ENCODE results near the gene RENBP.

Gene RENBP

DNA sequence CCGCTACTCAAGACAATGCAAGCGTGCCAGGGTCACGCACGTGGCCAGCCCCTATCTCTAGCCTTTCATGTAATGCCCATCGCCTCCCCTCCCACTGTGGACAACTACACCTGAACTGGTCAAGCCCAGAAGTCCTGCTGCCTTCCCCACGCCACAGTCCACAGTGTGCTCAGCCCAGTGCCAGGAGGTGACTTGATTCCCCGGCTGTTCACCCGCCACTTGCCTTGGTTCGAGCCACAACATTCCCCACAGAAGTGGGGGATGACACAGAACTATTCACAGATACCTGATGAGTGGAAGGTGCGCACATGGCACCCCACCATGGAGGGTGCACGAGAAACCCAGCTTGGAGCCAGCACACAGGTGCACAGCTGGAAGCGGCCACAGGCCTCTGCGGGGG, 25.2 kb downstream of the RENBP start:
- no peak for DNase-seq (ENCODE audit: low spot score)

DNA sequence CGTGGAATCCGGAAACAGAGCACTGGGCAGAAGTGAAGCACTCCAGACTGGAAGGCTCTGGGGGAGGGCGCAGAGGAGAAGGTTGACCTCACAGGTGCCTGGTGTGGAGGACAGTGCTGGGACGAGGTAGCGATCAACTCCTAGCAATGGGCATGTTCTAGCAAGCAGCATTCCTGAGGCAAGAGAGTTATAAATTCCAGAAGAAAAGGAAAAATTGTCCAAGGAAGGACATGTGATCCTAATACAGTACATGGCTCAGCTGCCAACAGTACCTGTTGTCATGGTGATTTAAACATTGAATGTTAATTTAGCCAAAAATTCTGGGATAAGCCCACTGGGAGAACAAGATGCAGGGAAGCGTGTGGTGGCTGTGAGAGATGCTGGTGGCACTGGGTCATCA, 26.6 kb downstream of the RENBP start:
- DNase-seq (ENCODE audit: low spot score): no peak

GRCh38 chrX:153913701-153914100, 30.7 kb downstream of the RENBP start:
- no peak for DNase-seq (ENCODE audit: low spot score)

- no peak for DNase-seq (ENCODE audit: low spot score)
Observed at GRCh38 chrX:153913211-153913610, 31.2 kb downstream of the RENBP start.

DNA sequence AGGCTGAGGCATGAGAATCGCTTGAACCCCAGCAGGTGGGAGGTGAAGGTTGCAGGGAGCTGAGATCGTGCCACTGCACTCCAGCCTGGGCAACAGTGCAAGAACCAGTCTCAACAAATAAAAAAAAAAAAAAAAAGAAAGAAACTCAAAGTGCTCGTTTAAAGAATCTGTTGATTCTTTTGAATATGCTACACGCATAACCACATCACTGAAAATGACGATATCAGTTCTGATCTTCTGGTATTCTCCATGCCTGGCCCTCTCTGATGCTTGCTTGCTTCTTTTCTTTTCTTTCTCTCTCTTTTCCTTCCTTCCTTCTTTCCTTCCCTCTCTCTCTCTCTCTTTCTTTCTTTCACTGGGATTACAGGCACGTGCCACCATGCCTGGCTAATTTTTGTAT, 32.6 kb downstream of the RENBP start:
- no peak for DNase-seq (ENCODE audit: low spot score)

DNA sequence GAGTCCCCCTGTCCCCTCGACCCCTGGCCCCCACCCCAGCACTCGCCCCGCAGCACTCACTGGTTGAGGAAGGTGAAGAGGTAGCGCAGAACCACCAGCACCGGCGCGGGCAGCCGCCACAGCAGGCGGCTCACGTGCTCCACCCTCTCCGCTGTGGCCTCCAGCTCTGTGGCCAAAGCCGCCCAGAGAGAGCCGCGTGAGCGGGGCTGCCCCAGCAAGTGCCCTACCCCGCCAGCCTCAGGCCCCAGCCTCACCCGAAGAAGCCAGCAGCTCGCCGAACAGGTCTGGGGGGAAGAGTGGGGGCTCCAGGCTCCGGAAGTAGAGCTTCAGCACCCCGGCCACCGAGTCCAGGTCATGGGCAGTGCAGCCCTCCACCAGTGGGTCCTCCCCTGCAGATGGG, 34.0 kb downstream of the RENBP start:
- no peak for DNase-seq (ENCODE audit: low spot score)

DNA sequence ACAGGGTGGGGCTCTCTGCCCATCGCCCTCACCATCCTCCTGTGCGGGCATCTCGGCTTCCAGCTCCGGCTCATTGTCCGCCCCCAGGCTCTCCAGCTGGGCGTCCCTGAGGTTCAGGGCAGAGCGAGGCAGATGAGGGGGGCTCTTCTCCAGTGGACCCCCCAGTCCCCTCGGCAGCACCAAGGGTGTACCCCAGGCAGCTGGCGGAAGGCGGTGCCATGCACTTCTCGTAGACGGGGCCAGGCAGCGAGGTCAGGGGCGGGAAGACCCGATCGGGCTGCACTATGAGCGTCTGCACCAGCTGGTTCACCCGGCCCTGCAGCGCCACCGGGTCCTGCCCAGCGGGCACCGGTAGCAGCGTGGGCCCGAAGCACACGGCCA, 34.5 kb downstream of the RENBP start:
- DNase-seq (ENCODE audit: low spot score): no peak

DNA sequence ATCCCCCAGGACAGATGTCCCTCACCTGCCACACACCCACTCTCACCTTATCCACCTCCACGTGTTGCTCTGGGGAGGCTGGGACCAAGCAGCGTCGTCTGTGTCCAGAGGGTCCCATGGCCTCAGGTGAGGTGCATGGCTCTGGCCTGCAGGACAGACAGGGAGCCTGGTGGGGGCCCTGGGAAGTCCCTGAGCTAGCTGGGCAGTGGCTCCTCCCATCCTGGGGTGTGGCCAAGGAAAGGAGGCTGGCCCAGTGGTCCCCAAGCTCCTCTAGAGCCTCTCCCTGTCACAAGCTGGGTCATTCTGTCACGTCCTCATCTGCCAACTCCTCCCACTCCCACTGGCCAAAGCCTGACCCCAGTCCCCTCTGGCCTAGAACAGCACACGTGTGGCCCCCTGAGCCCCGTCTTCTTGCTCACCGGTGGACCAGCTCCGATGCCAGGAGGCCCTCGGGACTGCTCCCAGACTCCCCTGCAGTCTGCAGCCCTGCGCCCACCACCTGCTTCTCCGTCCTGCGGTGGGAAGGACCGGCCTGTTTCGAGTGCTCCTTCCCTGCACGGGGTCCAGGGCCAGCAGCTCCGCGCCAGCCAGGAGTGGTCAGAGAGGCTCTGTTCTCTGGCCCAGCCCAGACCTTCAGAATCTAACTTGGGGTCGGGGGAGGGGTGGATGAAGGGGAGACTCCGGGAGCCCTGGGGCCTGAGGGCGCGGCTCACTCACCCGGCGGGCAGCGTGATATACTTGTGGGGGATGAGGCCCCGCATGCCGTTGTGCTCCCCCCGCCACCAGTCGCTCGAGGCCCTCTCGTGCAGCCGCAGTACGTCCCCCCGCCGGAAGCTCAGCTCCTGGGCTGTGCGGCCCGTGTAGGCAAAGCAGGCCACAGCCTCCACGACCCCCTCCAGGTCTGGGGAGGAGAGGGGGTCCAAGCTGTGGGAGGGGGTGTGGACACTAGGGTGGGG, 35.1 kb downstream of the RENBP start:
- peak; percentile 77 for DNase-seq (ENCODE audit: low spot score)

DNA sequence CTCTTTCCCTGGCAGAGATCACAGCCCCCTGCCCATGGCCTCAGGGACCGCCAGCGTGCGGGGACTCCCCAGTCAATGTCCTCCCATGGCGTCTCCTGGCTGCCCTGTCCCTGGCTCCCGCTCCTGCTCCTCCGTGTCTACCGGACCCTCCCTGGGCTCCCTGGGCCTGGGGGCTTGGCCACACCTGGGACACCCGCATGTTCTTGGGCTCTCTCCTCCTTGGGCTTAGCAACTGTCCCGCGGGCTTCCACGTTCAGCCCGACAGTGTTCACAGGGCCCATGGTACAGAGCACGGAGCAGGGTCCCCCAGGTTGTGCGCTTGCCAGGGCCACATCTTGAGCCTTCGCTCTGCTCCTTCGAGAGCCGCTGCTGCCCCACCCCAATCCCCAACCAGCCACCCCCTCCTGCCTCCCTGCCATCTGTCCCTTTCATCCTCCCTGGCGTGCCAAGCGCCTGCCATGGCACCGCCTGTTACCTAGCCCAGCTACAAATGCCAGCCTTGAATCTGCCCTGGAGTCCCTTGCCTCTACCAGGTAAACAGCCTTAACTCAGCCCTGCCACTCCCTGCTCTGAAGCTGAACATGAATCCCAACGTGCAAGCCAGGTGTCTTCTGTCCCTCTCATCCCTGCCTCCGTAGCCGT, 36.1 kb downstream of the RENBP start:
- peak; percentile 78 for DNase-seq (ENCODE audit: low spot score)

GRCh38 chrX:153907456-153907855, 37.0 kb downstream of the RENBP start:
- DNase-seq (ENCODE audit: low spot score): no peak

DNA sequence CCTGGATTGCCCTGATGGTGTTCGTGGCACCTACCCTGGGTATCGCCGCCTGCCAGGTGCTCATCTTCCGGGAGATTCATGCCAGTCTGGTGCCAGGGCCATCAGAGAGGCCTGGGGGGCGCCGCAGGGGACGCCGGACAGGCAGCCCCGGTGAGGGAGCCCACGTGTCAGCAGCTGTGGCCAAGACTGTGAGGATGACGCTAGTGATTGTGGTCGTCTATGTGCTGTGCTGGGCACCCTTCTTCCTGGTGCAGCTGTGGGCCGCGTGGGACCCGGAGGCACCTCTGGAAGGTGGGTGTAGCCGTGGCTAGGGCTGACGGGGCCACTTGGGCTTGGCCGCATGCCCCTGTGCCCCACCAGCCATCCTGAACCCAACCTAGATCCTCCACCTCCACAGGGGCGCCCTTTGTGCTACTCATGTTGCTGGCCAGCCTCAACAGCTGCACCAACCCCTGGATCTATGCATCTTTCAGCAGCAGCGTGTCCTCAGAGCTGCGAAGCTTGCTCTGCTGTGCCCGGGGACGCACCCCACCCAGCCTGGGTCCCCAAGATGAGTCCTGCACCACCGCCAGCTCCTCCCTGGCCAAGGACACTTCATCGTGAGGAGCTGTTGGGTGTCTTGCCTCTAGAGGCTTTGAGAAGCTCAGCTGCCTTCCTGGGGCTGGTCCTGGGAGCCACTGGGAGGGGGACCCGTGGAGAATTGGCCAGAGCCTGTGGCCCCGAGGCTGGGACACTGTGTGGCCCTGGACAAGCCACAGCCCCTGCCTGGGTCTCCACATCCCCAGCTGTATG, 38.1 kb downstream of the RENBP start:
- DNase-seq (ENCODE audit: low spot score): no peak

- peak; percentile 73 for DNase-seq (ENCODE audit: low spot score)
Observed at GRCh38 chrX:153905481-153906095, 38.9 kb downstream of the RENBP start.

DNA sequence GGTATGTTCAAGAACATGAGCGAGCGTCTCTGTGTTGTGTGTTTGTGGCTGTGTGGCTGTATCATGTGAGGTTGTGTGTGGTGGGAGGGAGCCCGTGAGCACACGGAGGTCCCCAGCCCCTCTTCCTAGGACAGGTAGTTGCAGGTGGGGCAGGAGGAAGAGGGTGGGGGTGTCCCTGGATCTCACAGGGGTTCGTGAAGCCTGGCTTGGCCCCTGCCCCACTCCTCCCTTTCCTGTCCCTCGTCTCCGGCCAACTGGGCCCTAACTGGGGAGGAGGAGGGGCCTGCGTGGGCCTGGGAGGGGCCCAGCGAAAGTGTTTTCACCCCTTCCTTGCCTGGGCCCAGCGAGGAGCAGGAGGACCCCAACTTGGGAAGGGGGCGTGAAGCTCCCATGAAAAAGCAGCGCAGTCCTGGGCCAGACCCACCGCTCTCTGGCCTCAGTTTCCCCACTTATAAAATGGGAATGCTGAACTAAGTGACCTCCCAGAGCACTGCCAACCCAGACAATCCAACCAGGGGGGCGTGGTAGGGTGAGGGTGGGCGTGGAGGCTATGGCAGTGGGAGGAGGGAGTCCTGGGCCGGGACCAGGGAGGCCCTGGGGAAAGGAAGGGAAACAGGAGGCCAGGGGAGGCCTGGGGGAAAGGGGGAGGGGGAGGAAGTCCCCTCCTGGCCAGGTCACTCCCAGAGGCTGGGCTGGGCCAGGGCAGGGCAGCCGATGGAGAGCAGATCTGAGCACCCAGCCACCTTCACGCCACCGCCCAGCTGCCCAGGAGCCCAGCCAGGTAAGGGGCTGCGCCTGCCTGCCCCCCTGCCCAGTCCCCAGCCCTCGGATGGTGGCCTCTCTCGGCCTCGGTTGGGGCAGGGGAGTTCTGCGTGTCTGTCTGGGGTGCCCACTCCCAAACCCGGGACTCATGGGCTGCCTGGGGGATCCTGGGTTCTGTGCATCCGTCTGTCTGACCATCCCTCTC, 40.2 kb downstream of the RENBP start, which contains the start of gene AVPR2:
Gene AVPR2, plus strand, starts transcription at position 683 of the 967 bp plus-strand sequence. CDS start 473 bp downstream, outside the sequence.
- no peak for DNase-seq (ENCODE audit: low spot score)

DNA sequence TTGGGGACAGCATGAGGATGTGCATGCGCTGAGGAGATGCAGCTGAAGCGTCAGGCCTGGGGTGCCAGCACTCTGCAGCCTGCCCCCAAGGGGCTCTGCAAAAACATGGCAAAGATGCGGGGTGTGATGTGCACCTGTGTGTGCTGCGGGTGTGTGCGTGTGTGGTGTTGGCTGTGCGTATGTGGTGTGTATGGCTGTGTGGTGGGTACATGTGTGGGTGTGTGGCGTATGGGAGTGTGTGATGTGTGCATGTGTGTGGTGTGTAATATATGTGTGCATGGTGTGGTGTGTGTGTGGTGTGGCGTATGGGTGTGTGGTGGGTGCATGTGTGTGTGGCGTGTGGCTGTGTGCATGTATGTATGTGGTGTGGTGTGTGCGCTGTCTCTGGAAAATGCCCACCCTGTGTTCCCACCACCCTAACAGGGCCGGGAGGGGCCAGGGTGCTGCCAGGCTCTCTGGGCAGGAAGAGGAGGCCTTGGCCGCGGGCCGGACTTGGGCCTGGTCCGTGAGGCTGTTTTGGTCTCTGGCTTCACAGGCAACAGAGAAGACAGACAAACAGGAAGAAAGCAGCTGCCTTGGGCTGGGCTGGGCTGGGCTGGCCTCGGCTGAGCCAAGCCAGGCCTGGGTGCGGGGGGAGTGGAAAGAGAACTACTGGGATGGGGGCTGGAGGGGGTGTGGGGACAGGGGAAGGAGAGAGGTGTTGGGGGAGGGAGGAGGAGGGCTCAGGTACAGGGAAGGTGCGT, 41.0 kb downstream of the RENBP start:
- DNase-seq (ENCODE audit: low spot score): no peak

GRCh38 chrX:153902385-153902784, 42.1 kb downstream of the RENBP start:
- DNase-seq (ENCODE audit: low spot score): no peak

GRCh38 chrX:153901753-153902140, 42.7 kb downstream of the RENBP start:
- no peak for DNase-seq (ENCODE audit: low spot score)

- no peak for DNase-seq (ENCODE audit: low spot score)
Observed at GRCh38 chrX:153900831-153901752, 43.4 kb downstream of the RENBP start.

DNA sequence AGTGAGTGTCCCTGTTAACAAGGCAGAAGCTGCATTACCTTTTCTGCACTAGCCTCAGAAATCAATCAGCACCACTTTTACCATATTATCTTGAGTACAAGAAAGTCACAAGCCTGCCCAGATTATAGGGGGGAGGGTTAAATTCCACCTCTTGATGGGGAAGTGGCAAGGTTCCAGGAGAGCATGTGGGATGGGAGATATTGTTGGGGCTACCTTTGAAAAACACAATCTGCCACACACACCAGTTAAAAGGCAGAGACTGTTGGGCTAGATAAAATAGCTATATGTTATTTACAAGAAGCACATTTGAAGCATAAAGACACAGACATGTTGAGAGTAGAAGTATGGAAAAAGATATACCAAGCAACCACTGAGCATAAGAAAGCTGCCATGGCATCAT, 46.5 kb downstream of the RENBP start:
- peak; percentile 17 for DNase-seq (ENCODE audit: low spot score)

- no peak for DNase-seq (ENCODE audit: low spot score)
Observed at GRCh38 chrX:153889123-153889522, 55.3 kb downstream of the RENBP start.
